Measurements from ENCODE around the gene UBE2D4. TPM values are rescaled to one million over a fixed set of nuclear protein-coding genes. Genes with fewer than 3 reads are reported as not detected.

UBE2D4 gene
- total RNA-seq, 4 donors from 2014 or later = 28.2 to 50.4 (median 31.1) TPM

DNA sequence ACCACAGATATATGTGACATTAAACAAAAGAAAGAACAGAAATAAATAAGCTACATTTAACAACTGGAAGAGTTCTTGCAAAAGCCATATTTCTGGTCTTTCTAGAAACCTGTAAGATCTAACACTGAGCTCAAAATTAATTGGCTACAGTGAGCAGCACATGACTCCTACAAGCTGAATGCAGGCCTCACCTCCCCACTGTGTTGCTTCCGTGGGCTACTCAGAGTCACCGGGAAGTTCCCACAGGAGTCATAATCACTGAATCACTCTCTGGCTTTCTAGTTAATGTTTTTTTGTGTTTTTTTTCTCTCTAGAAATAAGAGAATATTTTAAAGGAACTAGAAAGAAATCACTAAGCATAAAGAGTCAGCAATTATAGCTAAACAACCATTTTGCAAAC, 46.8 kb upstream of the UBE2D4 start:
- Histone ChIP-seq H3K4me1 (no peaks in the 10 kb centered on the region), H3K4me3 (replicated peaks in 1 of 3) (no peak overlapping the region), H3K27ac (no peak overlapping the region), H3K9me3 (no peaks in the 10 kb centered on the region), H3K27me3 (no peaks in the 10 kb centered on the region), H3K36me3 (peaks cover 49 to 63% of the 10 kb centered on the region in 2 donors)
- DNase-seq = no peak
- no peak for TF ChIP-seq CTCF (IDR thresholded peaks at IDR 0.05)
- no peak for TF ChIP-seq POLR2A (IDR thresholded peaks at IDR 0.05)
- intact Hi-C loops (cut with DNase I) = no loop called here
- WGBS, 2 donors = 71 to 86% methylated on average over 2 of the region's 2 CpGs

- 75 to 83% methylated on average over 5 of the region's 5 CpGs for WGBS, 2 donors
- Histone ChIP-seq H3K9me3 (no peaks in the 10 kb centered on the region), H3K27ac (no peak overlapping the region)
These were observed 45.6 kb upstream of the UBE2D4 start for GRCh38 chr7:43880596-43880995.

GRCh38 chr7:43884209-43884608, 42.0 kb upstream of the UBE2D4 start:
- TF ChIP-seq CTCF (IDR thresholded peaks at IDR 0.05) = no peak
- no peak for TF ChIP-seq POLR2A (IDR thresholded peaks at IDR 0.05)
- Histone ChIP-seq H3K27me3 (no peaks in the 10 kb centered on the region), H3K9me3 (no peaks in the 10 kb centered on the region), H3K27ac (no peak overlapping the region), H3K4me1 (no peaks in the 10 kb centered on the region), H3K4me3 (replicated peaks in 1 of 3) (no peak overlapping the region), H3K36me3 (peaks cover 22 to 40% of the 10 kb centered on the region in 2 donors)
- intact Hi-C loops (cut with DNase I) = no loop called here
- no peak for DNase-seq
- WGBS, 2 donors = 93% methylated on average over 4 of the region's 4 CpGs

More at GRCh38 chr7:43880596-43880995, 45.6 kb upstream of the UBE2D4 start:
- no peak for DNase-seq
- H3K4me3 ChIP-seq (replicated peaks in 1 of 3) = no peak overlapping the region
- peaks cover 52 to 64% of the 10 kb centered on the region in 2 donors for H3K36me3 ChIP-seq
- intact Hi-C loops (cut with DNase I) = no loop called here
- H3K27me3 ChIP-seq = no peaks in the 10 kb centered on the region
- TF ChIP-seq CTCF (IDR thresholded peaks at IDR 0.05) = no peak
- no peak for TF ChIP-seq POLR2A (IDR thresholded peaks at IDR 0.05)
- H3K4me1 ChIP-seq = no peaks in the 10 kb centered on the region

GRCh38 chr7:43884617-43885016, 41.6 kb upstream of the UBE2D4 start:
- no peak overlapping the region for H3K4me3 ChIP-seq (replicated peaks in 1 of 3)
- no peaks in the 10 kb centered on the region for H3K27me3 ChIP-seq
- no peaks in the 10 kb centered on the region for H3K4me1 ChIP-seq
- 91 to 94% methylated on average over 4 of the region's 4 CpGs for WGBS, 2 donors
- no peak for TF ChIP-seq CTCF (IDR thresholded peaks at IDR 0.05)
- no peak for TF ChIP-seq POLR2A (IDR thresholded peaks at IDR 0.05)
- no peaks in the 10 kb centered on the region for H3K9me3 ChIP-seq
- H3K36me3 ChIP-seq = peaks cover 19 to 39% of the 10 kb centered on the region in 2 donors
- no peak overlapping the region for H3K27ac ChIP-seq
- DNase-seq = no peak
- intact Hi-C loops (cut with DNase I) = no loop called here

DNA sequence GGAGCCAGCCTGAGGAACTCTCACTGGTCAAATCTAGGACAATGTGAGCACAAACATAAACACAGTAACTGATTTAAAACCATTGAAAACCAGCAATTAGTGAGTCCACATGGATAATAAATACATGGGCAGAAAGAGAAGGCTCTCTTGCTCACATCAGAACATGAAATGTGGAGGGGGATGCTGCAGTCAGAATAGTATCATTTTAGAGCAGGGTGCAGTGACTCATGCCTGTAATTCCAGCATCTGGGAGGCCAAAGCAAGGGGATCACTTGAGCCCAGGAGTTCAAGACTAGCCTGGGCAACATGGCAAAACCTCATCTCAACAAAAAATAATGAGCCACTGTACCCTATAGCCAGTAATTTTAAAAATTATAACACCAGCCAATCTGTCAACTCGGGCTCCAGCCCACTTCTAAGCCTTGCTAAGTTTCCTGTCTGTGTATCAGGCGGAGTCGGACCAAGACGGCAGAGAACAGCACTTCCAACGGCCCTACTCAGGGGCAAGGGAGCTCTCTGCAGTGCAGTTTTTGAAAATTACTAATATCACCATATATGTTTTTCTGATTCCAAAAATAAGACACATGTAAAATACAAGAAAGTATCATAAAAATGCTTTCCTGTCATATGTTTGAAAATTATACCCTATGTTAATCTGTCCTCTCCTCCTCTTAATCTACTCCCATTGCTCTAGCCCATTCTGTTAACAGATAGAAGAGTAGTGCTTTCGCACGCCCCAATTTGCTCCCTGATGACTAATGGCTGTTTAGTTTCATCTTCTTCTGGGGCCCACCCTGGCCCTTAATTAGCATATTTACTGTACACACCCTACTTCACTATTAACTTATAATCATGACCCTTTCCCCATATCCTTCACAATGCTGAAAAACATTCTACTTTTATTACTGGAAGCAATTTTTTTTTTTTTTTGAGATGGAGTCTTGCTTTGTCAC, 37.0 kb upstream of the UBE2D4 start:
- Histone ChIP-seq H3K9me3 (no peaks in the 10 kb centered on the region), H3K4me1 (peaks cover 0 to 4% of the 10 kb centered on the region in 2 donors), H3K27me3 (no peaks in the 10 kb centered on the region), H3K27ac (no peak overlapping the region), H3K36me3 (peaks cover 6 to 19% of the 10 kb centered on the region in 2 donors), H3K4me3 (replicated peaks in 1 of 3) (no peak overlapping the region)
- 85% methylated on average over 7 of the region's 7 CpGs for WGBS, 2 donors
- no peak for DNase-seq
- intact Hi-C loops (cut with DNase I) = no loop called here
- TF ChIP-seq POLR2A (IDR thresholded peaks at IDR 0.05) (no peak), CTCF (IDR thresholded peaks at IDR 0.05) (no peak)

Data from thyroid gland (tissue), 4 donors.